ENCODE results near the gene CEACAM1. TPM values are rescaled to one million over a fixed set of nuclear protein-coding genes. Genes with fewer than 3 reads are reported as not detected.

The CEACAM1 gene
- total and polyA plus RNA-seq, 2 donors (not counting 1 experiment from before 2014, with no cell fraction given): 0.03 TPM; not detected in 1

GRCh38 chr19:42495663-42496062, 32.6 kb downstream of the CEACAM1 start:
- H3K27me3 ChIP-seq (ENCODE audit: control insufficient read depth, insufficient read depth, low read length): peaks cover 10% of the 10 kb centered on the region
- no peaks in the 10 kb centered on the region for H3K79me2 ChIP-seq (ENCODE audit: control insufficient read depth, insufficient read depth, low read length)
- H3K4me2 ChIP-seq (ENCODE audit: extremely low read depth, insufficient read depth, low read length): no peak overlapping the region
- no peaks in the 10 kb centered on the region for H4K20me1 ChIP-seq (ENCODE audit: control insufficient read depth, extremely low read depth, insufficient read depth, low read length)
- no peaks in the 10 kb centered on the region for H3K36me3 ChIP-seq (ENCODE audit: control insufficient read depth, insufficient read depth, low read length)
- DNase-seq (ENCODE audit: low read depth in 2 of 2): no peak
- no peaks in the 10 kb centered on the region for H3K4me1 ChIP-seq (ENCODE audit: control insufficient read depth, extremely low read depth, insufficient read depth, low read length)
- no peak overlapping the region for H3K9ac ChIP-seq (ENCODE audit: insufficient read depth, low read length)
- H2AFZ ChIP-seq (ENCODE audit: low read length): no peak overlapping the region
- no peak overlapping the region for H3K4me3 ChIP-seq (replicated peaks in 1 of 4; ENCODE audit: control extremely low read depth in 1 of 4, insufficient read depth in 1 of 4, low read depth in 3 of 4, low read length in 4 of 4)
- H3K27ac ChIP-seq (ENCODE audit: insufficient read depth, low read length): no peak overlapping the region
- no peaks in the 10 kb centered on the region for H3K9me3 ChIP-seq (ENCODE audit: control insufficient read depth, insufficient read depth, low read depth, low read length)
- TF ChIP-seq EZH2 (IDR thresholded peaks at IDR 0.05; ENCODE audit: low read length, missing control alignments) (no peak), CTCF (conservative IDR thresholded peaks at IDR 0.05 in 1 of 2, IDR thresholded peaks at IDR 0.05 in 1 of 2; ENCODE audit: low read depth in 1 of 2, low read length in 2 of 2) (no peak)

- Histone ChIP-seq H3K27ac (ENCODE audit: insufficient read depth, low read length) (no peak overlapping the region), H3K27me3 (ENCODE audit: control insufficient read depth, insufficient read depth, low read length) (peaks cover 10% of the 10 kb centered on the region), H3K36me3 (ENCODE audit: control insufficient read depth, insufficient read depth, low read length) (no peaks in the 10 kb centered on the region), H3K9ac (ENCODE audit: insufficient read depth, low read length) (no peak overlapping the region), H2AFZ (ENCODE audit: low read length) (no peak overlapping the region), H4K20me1 (ENCODE audit: control insufficient read depth, extremely low read depth, insufficient read depth, low read length) (no peaks in the 10 kb centered on the region), H3K4me2 (ENCODE audit: extremely low read depth, insufficient read depth, low read length) (no peak overlapping the region), H3K4me1 (ENCODE audit: control insufficient read depth, extremely low read depth, insufficient read depth, low read length) (no peaks in the 10 kb centered on the region), H3K4me3 (replicated peaks in 1 of 4; ENCODE audit: control extremely low read depth in 1 of 4, insufficient read depth in 1 of 4, low read depth in 3 of 4, low read length in 4 of 4) (no peak overlapping the region), H3K9me3 (ENCODE audit: control insufficient read depth, insufficient read depth, low read depth, low read length) (no peaks in the 10 kb centered on the region), H3K79me2 (ENCODE audit: control insufficient read depth, insufficient read depth, low read length) (no peaks in the 10 kb centered on the region)
- no peak for DNase-seq (ENCODE audit: low read depth in 2 of 2)
- no peak for TF ChIP-seq CTCF (conservative IDR thresholded peaks at IDR 0.05 in 1 of 2, IDR thresholded peaks at IDR 0.05 in 1 of 2; ENCODE audit: low read depth in 1 of 2, low read length in 2 of 2)
- TF ChIP-seq EZH2 (IDR thresholded peaks at IDR 0.05; ENCODE audit: low read length, missing control alignments): no peak
Observed at GRCh38 chr19:42494321-42494720, 34.0 kb downstream of the CEACAM1 start.

GRCh38 chr19:42488783-42489521, 39.3 kb downstream of the CEACAM1 start:
- no peak for TF ChIP-seq EZH2 (IDR thresholded peaks at IDR 0.05; ENCODE audit: low read length, missing control alignments)
- no peak for TF ChIP-seq CTCF (conservative IDR thresholded peaks at IDR 0.05 in 1 of 2, IDR thresholded peaks at IDR 0.05 in 1 of 2; ENCODE audit: low read depth in 1 of 2, low read length in 2 of 2)
- Histone ChIP-seq H3K79me2 (ENCODE audit: control insufficient read depth, insufficient read depth, low read length) (no peaks in the 10 kb centered on the region), H2AFZ (ENCODE audit: low read length) (no peak overlapping the region), H3K27me3 (ENCODE audit: control insufficient read depth, insufficient read depth, low read length) (no peaks in the 10 kb centered on the region), H3K9me3 (ENCODE audit: control insufficient read depth, insufficient read depth, low read depth, low read length) (no peaks in the 10 kb centered on the region), H3K4me1 (ENCODE audit: control insufficient read depth, extremely low read depth, insufficient read depth, low read length) (no peaks in the 10 kb centered on the region), H3K4me3 (replicated peaks in 1 of 4; ENCODE audit: control extremely low read depth in 1 of 4, insufficient read depth in 1 of 4, low read depth in 3 of 4, low read length in 4 of 4) (no peak overlapping the region), H3K9ac (ENCODE audit: insufficient read depth, low read length) (no peak overlapping the region), H3K27ac (ENCODE audit: insufficient read depth, low read length) (no peak overlapping the region), H3K36me3 (ENCODE audit: control insufficient read depth, insufficient read depth, low read length) (no peaks in the 10 kb centered on the region), H3K4me2 (ENCODE audit: extremely low read depth, insufficient read depth, low read length) (no peak overlapping the region), H4K20me1 (ENCODE audit: control insufficient read depth, extremely low read depth, insufficient read depth, low read length) (no peaks in the 10 kb centered on the region)
- no peak for DNase-seq (ENCODE audit: low read depth in 2 of 2)

All from fibroblast of lung (primary cell).